ENCODE measurements around the gene UCKL1.

UCKL1 gene

DNA sequence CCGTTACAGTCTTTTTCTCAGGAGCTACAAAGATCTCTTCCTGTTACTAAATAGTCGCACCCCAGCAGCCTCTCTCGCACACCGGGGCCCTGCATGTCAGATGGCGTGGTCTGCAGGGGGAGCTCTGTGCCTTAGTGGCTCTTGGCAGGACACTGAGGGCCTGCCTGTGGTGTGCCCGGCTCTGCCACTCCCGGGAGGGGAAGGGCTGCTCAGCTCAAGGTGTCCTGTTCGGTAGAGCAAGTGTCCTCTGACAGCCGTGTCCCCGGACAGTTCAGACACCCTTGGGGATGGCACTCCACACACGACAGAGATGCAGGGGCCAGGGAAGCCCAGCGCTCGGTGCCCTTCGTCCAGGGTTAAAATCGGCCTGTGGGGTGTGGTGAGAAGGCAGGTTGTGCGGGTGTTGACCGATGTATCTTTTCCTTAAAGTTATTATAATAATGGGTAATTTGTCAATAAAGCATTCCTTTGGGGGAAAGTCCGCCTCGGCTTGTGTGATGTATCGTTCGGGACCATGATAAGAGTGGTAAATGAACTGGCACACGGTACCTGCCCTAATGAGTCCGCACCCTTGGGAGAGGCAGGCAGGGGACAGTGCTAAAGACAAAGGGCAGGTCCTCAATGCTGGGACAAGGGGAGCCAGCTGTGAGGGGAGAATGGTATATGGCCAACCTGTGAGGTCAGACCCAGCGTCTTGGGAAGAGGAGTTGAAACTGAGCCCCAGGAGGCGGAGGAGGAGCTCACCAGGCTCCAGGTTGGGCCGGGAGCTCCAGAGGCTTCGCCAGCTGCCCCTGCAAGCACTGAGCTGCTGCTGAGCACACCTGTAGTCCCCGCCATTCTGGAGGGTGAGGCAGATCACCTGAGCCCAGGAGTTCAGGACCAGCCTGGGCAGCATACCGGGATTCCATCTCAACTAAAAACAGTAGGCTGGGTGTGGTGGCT is 64.9 kb downstream of the UCKL1 start:
- TF ChIP-seq, protein P1, sequence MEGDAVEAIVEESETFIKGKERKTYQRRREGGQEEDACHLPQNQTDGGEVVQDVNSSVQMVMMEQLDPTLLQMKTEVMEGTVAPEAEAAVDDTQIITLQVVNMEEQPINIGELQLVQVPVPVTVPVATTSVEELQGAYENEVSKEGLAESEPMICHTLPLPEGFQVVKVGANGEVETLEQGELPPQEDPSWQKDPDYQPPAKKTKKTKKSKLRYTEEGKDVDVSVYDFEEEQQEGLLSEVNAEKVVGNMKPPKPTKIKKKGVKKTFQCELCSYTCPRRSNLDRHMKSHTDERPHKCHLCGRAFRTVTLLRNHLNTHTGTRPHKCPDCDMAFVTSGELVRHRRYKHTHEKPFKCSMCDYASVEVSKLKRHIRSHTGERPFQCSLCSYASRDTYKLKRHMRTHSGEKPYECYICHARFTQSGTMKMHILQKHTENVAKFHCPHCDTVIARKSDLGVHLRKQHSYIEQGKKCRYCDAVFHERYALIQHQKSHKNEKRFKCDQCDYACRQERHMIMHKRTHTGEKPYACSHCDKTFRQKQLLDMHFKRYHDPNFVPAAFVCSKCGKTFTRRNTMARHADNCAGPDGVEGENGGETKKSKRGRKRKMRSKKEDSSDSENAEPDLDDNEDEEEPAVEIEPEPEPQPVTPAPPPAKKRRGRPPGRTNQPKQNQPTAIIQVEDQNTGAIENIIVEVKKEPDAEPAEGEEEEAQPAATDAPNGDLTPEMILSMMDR (IDR thresholded peaks at IDR 0.05; ENCODE audit: low read depth, low read length), result no peak
- DNase-seq, result peak; percentile 11
- Histone ChIP-seq H3K9me3 (ENCODE audit: severe bottlenecking) (no peaks in the 10 kb centered on the region), H3K27ac (no peak overlapping the region), H3K4me3 (ENCODE audit: low read depth, low read length) (no peak overlapping the region), H3K36me3 (no peaks in the 10 kb centered on the region), H3K27me3 (ENCODE audit: insufficient read depth, low read depth, severe bottlenecking) (no peaks in the 10 kb centered on the region)

DNA sequence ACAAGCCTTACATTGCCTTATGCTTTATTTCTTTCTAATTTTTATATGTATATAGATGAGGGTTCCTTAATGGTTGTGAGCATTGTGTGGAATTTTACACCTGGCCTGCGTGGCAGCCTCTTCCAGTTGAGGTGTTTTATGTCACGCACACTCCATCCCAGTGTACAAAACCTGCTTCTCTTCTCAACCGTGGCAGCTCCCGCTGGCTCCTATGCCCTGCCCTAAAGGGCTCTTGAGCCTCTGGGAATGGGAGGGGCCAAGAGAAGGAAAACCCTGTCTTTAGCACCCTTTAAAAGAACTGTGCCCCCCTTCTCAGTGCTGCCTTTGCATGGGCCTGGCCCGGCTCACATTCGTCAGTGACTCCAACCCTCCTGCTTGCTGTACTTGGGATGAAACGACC is 65.6 kb downstream of the UCKL1 start:
- no peak overlapping the region for H3K27ac ChIP-seq
- no peaks in the 10 kb centered on the region for H3K27me3 ChIP-seq (ENCODE audit: insufficient read depth, low read depth, severe bottlenecking)
- no peak for DNase-seq
- no peaks in the 10 kb centered on the region for H3K9me3 ChIP-seq (ENCODE audit: severe bottlenecking)
- no peaks in the 10 kb centered on the region for H3K36me3 ChIP-seq
- TF ChIP-seq, protein P1 (IDR thresholded peaks at IDR 0.05; ENCODE audit: low read depth, low read length), result no peak
- no peak overlapping the region for H3K4me3 ChIP-seq (ENCODE audit: low read depth, low read length)

DNA sequence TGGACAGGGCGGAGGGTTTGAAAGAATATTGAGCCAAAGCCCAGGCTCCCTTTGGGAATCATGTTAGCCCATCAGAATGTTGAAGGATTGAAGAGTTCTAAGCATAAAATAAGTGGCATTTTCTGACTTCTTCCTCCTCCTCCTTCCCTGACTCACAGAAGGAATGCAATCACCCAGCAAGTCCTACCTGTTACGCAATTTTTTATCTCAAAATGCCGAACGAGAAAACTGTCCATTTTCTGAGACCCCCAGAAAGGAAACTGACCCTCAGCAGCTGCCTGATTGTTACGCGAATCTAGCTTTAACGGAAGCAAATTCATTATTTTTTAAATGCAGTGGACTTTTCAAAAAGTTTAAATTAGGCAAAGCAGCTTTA is 66.0 kb downstream of the UCKL1 start:
- no peaks in the 10 kb centered on the region for H3K27me3 ChIP-seq (ENCODE audit: insufficient read depth, low read depth, severe bottlenecking)
- H3K9me3 ChIP-seq (ENCODE audit: severe bottlenecking), result no peaks in the 10 kb centered on the region
- no peaks in the 10 kb centered on the region for H3K36me3 ChIP-seq
- DNase-seq, result no peak
- no peak overlapping the region for H3K4me3 ChIP-seq (ENCODE audit: low read depth, low read length)
- no peak overlapping the region for H3K27ac ChIP-seq
- TF ChIP-seq, protein P1 (IDR thresholded peaks at IDR 0.05; ENCODE audit: low read depth, low read length), result no peak
